ENCODE data around the gene MEIOB.
A peak's percentile ranks its signal among the peaks of the same experiment; 100 is the strongest.
"Not testable (repeated sequence)": the region's sequence is repeated elsewhere in the genome, so short reads cannot be mapped to it uniquely, and the experiment has no call there.

Gene MEIOB

DNA sequence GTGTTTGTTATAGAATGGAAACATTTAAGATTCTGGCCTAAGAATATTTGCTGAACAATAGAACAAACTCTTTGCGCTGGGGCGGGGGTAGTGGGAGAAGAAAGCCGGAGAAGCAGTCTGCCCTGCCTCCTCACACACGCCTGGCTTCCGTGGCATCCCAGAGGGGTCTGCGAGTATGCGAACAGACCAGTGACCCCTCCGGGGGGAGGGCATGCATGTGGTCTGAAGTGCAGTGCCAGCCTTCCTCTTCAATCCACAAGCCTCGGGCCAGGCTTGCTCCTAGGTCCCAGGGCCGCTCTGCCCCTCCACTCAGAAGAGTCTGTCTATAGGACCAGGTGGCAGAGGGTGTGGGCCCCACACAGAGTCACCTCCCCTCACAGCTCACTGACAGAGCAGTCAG lies 64.3 kb downstream of the MEIOB start:
- no peak for DNase-seq

DNA sequence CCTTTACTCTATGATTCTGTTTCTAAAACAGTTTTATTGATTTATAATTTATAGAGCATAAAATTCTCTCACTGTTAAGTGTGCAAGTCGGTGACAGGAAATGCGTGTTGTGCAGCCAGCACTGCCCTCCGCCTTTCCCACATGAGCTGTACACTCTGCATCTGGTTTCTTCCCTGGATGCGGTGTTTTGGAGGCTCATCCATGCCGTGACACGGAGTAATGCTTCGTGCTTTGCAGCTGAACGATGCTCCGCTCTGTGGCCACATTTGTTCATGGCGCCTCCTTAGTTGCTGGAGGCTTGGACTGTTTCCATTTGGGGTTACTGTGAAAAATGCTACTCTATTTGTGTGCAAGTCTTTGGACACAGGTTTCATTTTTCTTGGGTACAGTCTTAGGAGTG lies 71.3 kb downstream of the MEIOB start:
- no peak for DNase-seq

DNA sequence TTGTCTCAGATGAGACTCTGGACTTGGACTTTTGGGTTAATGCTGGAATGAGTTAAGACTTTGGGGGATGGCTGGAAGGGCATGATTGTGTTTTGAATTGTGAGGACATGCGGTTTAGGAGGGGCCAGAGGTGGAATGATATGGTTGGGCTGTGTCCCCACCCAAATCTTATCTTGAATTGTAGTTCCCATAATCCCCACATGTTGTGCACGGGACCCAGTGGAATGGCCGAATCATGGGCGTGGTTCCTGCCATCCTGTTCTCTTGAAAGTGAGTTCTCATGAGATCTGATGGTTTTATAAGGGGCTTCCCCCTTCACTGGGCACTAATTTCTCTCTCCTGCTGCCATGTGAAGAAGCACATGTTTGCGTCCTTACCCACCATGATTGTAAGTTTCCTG lies 72.7 kb downstream of the MEIOB start:
- DNase-seq = not testable (repeated sequence)

DNA sequence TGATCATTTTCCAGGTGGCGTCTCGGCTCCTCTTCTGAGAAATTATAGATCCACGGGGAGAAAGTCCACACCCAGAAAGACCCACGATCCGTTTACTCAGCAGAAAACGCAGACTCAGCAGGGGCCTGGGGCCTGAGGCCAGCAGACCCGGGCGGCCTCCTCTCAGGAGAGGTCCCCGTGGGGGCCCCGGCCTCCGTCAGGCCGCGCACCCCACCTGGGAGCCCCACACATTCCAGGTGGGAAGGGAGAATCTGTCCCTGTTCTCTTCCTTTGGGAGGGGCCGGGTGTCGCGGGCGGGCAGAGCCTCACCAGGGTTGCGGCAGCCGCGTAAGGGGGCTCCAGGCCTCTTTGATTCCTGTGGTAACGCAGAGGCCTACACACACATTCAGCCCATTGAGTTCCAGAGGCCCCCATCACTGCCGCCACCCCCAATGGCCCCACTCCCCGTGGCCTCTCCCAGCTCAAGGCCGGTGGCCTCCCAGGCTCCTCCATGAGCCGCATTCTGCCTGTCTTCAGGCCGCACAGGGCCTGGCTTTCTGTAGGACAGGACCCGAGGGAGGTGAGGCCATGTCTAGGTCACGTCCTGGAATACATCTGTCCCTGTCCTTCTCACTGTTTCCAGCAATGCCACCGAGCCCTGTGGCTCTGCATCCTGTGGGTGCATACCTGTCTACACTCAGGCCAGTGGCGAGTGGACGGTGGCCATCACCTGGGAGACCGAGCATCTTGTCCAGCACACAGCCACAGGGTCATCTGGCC lies 76.9 kb downstream of the MEIOB start:
- DNase-seq = no peak

DNA sequence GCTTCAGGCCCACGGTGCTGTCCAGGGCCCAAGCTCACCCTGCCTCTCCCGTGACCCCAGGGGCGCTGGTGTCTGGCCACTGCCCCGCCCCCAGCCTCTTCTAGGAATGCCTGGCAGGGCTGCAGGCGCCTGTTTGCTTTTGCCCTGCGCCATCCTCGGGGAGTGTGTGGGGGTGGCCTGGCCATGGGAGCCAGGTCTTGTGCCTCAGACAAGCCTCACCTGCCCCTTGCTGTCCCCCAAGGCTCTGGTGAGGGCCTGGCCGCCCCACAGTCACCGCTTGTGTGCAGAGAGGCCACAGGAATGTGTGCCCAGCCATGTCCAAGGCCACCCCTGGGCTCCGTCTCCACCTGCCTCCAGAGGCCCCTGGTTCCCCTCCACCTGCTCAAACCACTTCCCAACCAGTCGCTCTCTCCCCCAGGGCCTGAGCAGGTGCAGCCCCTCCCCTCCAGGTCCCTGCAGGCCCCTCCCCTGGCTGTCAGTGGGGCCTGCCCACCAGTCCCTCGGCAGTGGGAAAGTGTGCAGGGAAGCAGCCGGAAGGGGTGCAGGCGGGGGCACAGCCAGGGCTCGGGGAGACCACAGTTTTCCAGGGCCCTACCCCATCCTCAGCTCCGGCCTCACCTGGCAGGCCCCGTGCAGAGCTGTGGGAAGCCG lies 77.6 kb downstream of the MEIOB start:
- DNase-seq = no peak

DNA sequence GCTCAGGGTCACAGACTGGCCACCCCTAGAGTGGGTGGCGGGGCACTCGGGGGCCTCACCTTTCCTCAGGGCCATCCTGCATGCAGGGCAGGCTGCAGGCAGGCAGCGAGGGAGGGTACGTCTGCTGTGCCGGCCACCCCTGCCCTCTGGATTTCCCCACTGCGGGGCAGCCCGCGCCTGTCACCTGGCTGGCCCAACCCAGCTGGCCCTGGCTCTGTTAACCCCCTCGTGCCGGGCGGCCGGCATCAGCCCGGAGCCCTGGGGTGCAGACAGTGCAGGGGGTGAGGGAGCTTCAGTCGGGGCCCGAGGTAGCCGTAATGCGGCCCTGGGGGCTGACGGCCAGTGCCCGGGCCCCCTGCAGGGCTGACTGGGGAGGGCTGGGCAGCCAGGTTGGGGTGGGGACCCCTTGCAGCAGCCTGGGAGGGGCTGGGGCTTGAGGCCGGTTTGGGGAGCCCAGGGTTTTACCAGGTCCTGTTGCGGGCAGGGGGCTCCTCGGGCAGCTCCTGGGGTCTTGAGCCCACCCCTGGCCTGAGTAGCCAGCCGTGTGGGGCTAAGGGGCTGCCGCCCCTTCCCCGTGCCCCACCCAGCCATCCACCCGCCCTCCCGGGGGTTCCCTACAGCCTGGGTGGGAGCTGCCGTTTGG lies 78.3 kb downstream of the MEIOB start, which contains the start of gene IGFALS:
Gene IGFALS (minus strand): TSS at position 128 of the 643 bp plus-strand sequence. CDS start 53 bp downstream, at position 75.
- no peak for DNase-seq

- DNase-seq = no peak
Observed at GRCh38 chr16:1792836-1793577, 79.0 kb downstream of the MEIOB start.

GRCh38 chr16:1791943-1792812 lies 79.8 kb downstream of the MEIOB start:
- no peak for DNase-seq

DNA sequence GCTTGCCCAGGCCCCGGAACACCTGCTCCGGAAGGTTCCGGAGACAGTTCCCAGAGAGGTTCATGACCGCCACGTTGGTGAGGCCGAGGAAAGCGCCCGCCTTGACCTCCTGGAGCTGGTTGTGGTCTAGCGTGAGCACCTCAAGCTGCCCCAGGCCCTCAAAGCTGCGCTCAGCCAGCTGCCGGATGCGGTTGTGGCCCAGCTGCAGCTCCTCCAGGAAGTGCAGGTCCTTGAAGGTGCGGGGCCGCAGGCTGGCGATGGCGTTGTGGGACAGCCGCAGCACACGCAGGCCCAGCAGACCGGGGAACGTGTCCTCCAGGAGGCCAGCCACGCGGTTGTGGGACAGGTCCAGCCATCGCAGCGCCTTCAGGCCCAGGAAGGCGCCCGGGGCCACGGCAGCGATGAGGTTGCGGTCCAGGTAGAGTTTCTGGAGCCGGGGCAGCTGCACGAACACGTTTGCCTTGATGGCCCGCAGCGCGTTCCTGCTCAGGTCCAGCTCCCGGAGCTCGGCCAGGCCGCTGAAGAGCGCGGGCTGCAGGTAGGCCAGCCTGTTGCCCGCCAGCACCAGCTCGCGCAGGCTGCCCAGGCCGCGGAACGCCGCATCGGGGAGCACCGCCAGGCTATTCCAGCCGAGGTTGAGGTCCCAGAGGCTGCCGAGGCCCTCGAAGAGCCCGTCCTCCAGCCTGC lies 80.6 kb downstream of the MEIOB start:
- no peak for DNase-seq

- DNase-seq = no peak
Observed at GRCh38 chr16:1790611-1791255, 81.2 kb downstream of the MEIOB start.

DNA sequence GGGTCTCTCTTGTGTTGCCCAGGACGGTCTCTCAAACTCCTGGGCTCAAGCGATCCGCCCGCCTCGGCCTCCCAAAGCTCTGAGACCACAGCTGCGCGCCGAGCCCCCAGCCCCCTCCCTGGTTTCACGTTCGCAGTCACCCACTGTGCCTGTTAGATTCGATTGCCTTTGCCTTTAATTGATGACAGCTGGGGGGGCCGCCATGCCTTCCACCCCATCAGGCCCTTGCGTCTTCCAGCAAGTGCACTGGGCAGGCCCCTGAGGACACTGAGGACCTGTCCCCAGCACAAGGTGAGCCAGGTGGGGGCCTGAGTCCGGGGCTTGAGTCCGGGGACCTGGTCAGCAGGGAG lies 81.7 kb downstream of the MEIOB start:
- DNase-seq = no peak

- no peak for DNase-seq
Observed at GRCh38 chr16:1789643-1790045, 82.3 kb downstream of the MEIOB start.

DNA sequence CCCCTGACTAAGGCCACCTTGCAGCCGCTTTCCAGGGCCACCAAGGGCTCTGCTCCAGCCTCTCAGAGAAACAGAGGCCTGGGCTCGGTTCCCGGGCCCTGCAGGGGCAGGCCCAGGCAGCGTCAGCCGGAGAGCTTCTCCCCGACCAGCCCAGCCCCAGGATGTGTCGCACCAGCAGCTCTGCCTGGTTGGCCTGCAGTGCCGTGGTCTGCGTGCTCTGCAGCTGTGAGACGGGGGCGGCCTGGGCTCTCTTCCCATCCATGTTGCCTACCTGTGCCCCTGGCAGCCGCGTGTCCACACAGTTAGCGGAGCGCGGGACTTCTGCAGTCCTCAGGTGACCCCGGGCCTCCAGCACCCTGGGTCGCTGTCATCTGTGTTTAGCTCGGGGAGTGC lies 83.3 kb downstream of the MEIOB start:
- DNase-seq = no peak

DNA sequence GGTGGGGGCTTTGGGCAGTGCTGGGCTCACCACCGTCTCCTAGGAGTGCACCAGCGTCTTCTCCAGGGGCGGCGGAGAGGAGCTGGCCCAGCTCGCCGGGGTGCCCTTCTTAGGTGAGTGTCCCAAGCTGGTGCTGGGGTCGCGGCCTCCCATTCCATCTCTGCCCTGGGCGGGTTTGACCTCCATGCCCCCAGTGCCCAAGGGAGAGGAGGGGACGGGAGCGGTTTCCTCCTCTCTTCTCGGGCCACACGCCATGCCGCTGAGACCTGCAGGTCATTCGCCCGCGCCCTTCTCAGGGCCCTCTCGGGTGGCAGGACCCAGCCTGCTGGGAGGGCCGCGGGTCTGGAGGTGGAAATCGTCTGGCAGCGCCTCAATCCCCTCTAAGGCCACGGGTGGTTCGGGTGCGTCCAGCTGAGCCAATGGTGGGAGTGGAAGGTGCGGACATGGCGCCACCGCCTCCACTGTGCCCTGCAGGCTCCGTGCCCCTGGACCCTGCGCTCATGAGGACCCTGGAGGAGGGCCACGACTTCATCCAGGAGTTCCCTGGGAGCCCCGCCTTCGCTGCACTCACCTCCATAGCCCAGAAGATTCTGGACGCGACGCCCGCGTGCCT lies 83.8 kb downstream of the MEIOB start:
- no peak for DNase-seq

DNA sequence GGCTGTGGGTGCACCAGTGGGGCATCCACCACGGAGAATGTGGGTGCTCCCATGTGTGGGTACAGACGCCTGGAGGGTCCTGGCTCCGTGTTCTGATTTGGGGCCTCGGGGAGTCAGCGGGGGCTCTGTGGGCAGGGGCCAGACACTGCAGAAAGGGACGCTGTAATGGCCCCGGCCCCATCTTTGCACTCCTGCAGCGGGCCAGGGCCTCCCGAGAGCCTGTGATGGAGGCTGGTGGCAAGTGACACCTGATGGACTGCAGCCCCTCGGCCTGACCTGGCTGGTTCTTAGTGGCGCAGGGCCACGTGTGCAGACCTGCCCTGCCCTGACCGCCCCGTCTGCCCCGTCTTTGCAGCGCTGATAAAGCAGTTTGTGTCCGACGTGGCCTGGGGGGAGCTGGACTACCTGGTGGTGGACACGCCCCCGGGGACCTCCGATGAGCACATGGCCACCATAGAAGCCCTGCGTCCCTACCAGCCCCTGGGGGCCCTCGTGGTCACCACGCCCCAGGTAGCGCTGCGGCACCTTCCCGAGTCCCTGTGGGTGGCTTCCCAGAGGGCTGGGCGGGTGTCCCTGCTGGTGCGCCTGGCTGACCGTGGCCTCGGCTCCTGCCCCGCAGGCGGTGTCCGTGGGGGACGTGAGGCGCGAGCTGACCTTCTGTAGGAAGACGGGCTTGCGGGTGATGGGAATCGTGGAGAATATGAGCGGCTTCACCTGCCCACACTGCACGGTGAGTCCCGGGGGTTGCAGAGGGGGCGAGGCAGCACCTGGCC lies 84.5 kb downstream of the MEIOB start:
- DNase-seq = peak in 1 of 2 experiments; percentile 0

GRCh38 chr16:1787056-1787321 lies 85.0 kb downstream of the MEIOB start:
- no peak for DNase-seq

GRCh38 chr16:1786242-1787055 lies 85.5 kb downstream of the MEIOB start:
- DNase-seq = peak in 1 of 2 experiments; percentile 1

- DNase-seq = no peak
Observed at GRCh38 chr16:1785846-1786170, 86.2 kb downstream of the MEIOB start.
